ENCODE results near the gene PTPRN2. TPM values are rescaled to one million over a fixed set of nuclear protein-coding genes. Genes with fewer than 3 reads are reported as not detected.

Gene PTPRN2
- total RNA-seq, 1 donor from 2014 or later, result 15.4 TPM

GRCh38 chr7:158471716-158472115 is 115.9 kb downstream of the PTPRN2 start:
- Mint-ChIP-seq H3K27me3 (peaks cover 18% of the 10 kb centered on the region), H3K4me3 (no peak overlapping the region), H3K9me3 (no peaks in the 10 kb centered on the region), H3K27ac (no peak overlapping the region), H3K36me3 (no peaks in the 10 kb centered on the region), H3K4me1 (ENCODE audit: unreplicated experiment) (peaks cover 9% of the 10 kb centered on the region)
- no peak for DNase-seq (ENCODE audit: extremely low spot score, unreplicated experiment)
- TF ChIP-seq CTCF (conservative IDR thresholded peaks at IDR 0.05), result no peak

- Mint-ChIP-seq H3K9me3 (peaks cover under 1% of the 10 kb centered on the region), H3K4me3 (no peak overlapping the region), H3K4me1 (ENCODE audit: unreplicated experiment) (peaks cover 9% of the 10 kb centered on the region), H3K27ac (no peak overlapping the region), H3K27me3 (peaks cover 20% of the 10 kb centered on the region), H3K36me3 (no peaks in the 10 kb centered on the region)
- no peak for TF ChIP-seq CTCF (conservative IDR thresholded peaks at IDR 0.05)
- DNase-seq (ENCODE audit: extremely low spot score, unreplicated experiment), result no peak
These were observed 117.3 kb downstream of the PTPRN2 start for GRCh38 chr7:158470336-158470735.

- TF ChIP-seq CTCF (conservative IDR thresholded peaks at IDR 0.05), result no peak
- no peak for DNase-seq (ENCODE audit: extremely low spot score, unreplicated experiment)
- peaks cover 9% of the 10 kb centered on the region for H3K4me1 Mint-ChIP-seq (ENCODE audit: unreplicated experiment)
- H3K27ac Mint-ChIP-seq, result no peak overlapping the region
- H3K4me3 Mint-ChIP-seq, result no peak overlapping the region
- peaks cover 20% of the 10 kb centered on the region for H3K27me3 Mint-ChIP-seq
- H3K9me3 Mint-ChIP-seq, result peaks cover 4% of the 10 kb centered on the region
- no peaks in the 10 kb centered on the region for H3K36me3 Mint-ChIP-seq
These were observed 118.1 kb downstream of the PTPRN2 start for GRCh38 chr7:158469396-158470051.

- Mint-ChIP-seq H3K4me1 (ENCODE audit: unreplicated experiment) (peaks cover 9% of the 10 kb centered on the region), H3K36me3 (no peaks in the 10 kb centered on the region), H3K27me3 (peaks cover 20% of the 10 kb centered on the region), H3K4me3 (no peak overlapping the region), H3K9me3 (peaks cover 4% of the 10 kb centered on the region), H3K27ac (no peak overlapping the region)
- no peak for TF ChIP-seq CTCF (conservative IDR thresholded peaks at IDR 0.05)
- no peak for DNase-seq (ENCODE audit: extremely low spot score, unreplicated experiment)
These were observed 118.8 kb downstream of the PTPRN2 start for GRCh38 chr7:158468700-158469296.

- H3K27me3 Mint-ChIP-seq, result peaks cover 18% of the 10 kb centered on the region
- H3K36me3 Mint-ChIP-seq, result no peaks in the 10 kb centered on the region
- peaks cover 4% of the 10 kb centered on the region for H3K9me3 Mint-ChIP-seq
- peaks cover 5% of the 10 kb centered on the region for H3K4me1 Mint-ChIP-seq (ENCODE audit: unreplicated experiment)
- no peak for DNase-seq (ENCODE audit: extremely low spot score, unreplicated experiment)
- H3K4me3 Mint-ChIP-seq, result no peak overlapping the region
- no peak overlapping the region for H3K27ac Mint-ChIP-seq
- TF ChIP-seq CTCF (conservative IDR thresholded peaks at IDR 0.05), result no peak
These were observed 119.4 kb downstream of the PTPRN2 start for GRCh38 chr7:158468181-158468580.

Data from type B pancreatic cell (in vitro differentiated cells).